ENCODE measurements around the gene TUT4.
"Not testable (repeated sequence)": the region's sequence is repeated elsewhere in the genome, so short reads cannot be mapped to it uniquely, and the experiment has no call there.

TUT4 gene, protein sequence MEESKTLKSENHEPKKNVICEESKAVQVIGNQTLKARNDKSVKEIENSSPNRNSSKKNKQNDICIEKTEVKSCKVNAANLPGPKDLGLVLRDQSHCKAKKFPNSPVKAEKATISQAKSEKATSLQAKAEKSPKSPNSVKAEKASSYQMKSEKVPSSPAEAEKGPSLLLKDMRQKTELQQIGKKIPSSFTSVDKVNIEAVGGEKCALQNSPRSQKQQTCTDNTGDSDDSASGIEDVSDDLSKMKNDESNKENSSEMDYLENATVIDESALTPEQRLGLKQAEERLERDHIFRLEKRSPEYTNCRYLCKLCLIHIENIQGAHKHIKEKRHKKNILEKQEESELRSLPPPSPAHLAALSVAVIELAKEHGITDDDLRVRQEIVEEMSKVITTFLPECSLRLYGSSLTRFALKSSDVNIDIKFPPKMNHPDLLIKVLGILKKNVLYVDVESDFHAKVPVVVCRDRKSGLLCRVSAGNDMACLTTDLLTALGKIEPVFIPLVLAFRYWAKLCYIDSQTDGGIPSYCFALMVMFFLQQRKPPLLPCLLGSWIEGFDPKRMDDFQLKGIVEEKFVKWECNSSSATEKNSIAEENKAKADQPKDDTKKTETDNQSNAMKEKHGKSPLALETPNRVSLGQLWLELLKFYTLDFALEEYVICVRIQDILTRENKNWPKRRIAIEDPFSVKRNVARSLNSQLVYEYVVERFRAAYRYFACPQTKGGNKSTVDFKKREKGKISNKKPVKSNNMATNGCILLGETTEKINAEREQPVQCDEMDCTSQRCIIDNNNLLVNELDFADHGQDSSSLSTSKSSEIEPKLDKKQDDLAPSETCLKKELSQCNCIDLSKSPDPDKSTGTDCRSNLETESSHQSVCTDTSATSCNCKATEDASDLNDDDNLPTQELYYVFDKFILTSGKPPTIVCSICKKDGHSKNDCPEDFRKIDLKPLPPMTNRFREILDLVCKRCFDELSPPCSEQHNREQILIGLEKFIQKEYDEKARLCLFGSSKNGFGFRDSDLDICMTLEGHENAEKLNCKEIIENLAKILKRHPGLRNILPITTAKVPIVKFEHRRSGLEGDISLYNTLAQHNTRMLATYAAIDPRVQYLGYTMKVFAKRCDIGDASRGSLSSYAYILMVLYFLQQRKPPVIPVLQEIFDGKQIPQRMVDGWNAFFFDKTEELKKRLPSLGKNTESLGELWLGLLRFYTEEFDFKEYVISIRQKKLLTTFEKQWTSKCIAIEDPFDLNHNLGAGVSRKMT (N-terminal part only)

GRCh38 chr1:52552505-52553361, at the start of gene TUT4:
TUT4 (minus strand) TSS chr1:52553092; CDS start chr1:52526280, 26,812 bp downstream.
- peak; percentile 64 to 66 for DNase-seq (ENCODE audit: low read depth in 2 of 2)

DNA sequence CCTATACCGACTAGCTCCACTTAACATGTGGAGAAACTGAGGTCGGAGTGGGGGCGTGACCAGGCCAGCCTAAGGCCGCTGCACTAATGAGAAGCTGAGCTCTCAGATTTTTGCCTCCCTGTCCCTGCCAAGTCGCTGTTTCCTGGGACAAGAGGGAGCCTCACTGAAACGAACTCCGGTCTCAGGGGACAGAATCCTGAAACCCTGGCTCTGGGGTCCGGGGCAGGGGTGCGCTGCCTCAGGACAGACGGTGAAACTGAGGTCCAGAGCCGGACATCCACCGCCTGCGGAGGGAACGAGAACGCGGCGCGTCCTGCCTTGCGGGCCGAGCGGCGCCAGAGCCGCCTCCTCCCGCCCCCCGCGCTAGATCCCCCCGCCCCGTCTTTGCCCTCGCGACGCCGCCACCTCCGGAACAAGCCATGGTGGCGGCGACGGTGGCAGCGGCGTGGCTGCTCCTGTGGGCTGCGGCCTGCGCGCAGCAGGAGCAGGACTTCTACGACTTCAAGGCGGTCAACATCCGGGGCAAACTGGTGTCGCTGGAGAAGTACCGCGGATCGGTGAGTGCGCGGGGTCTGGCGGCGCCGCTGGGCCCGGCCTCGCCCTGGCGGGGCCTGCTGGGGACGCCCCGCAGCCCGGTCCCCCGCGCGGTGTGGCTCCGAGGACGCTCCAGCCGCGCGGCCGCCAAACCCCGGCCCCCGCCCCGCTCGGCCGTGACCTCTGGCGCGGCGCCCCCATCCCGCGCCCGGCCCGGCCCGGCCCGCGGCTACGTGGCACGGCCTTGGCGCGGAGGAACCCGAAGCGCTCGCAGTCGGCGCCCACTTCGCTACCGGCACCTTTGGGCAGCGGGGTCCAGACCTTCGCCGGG, 49.3 kb upstream of the TUT4 start, which contains the start of gene GPX7:
Gene GPX7, plus strand, starts transcription at position 381 of the 865 bp plus-strand sequence. Its CDS starts 39 bp downstream, at position 420.
- DNase-seq (ENCODE audit: low read depth in 2 of 2): peak; percentile 15 to 29

- DNase-seq (ENCODE audit: low read depth in 2 of 2): no peak
These were observed 48.6 kb upstream of the TUT4 start for GRCh38 chr1:52601519-52601918.

- no peak for DNase-seq (ENCODE audit: low read depth in 2 of 2)
These were observed 47.8 kb upstream of the TUT4 start for GRCh38 chr1:52600533-52601179.

DNA sequence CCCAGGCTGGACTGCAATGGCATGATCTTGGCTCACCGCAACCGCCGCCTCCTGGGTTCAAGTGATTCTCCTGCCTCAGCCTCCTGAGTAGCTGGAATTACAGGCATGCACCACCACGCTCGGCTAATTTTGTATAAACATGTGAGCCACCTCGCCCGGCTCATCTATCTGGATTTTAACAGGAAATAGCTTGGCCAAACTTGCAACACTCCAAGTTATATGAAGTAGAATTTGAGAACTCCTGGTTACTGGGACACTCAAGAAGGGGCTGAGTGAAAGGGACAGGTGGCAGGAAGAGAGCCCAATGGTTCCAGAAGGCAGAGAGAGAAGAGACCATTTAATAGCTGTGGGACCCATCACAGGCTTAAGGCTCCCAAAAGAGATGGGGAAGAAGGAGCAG, 46.3 kb upstream of the TUT4 start:
- no peak for DNase-seq (ENCODE audit: low read depth in 2 of 2)

DNA sequence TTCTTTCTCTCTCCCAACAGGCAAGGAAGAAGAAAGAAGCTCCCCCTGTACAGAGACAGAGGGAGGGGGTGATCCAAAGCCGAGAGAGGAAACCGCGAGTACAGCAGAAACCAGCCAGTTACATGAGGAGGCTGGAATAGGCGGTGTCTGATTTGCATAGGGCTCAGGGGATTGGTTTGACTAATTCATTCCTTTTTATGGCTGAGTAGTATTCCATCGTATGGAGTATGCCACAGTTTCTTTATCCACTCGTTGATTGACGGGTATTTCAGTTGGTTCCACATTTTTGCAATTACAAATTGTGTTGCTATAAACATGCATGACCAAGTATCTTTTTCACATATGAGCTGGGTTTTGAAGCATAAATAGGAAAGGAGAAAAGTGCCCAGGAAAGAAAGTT, 45.8 kb upstream of the TUT4 start:
- no peak for DNase-seq (ENCODE audit: low read depth in 2 of 2)

GRCh38 chr1:52597912-52598311, 45.0 kb upstream of the TUT4 start:
- DNase-seq (ENCODE audit: low read depth in 2 of 2): no peak

DNA sequence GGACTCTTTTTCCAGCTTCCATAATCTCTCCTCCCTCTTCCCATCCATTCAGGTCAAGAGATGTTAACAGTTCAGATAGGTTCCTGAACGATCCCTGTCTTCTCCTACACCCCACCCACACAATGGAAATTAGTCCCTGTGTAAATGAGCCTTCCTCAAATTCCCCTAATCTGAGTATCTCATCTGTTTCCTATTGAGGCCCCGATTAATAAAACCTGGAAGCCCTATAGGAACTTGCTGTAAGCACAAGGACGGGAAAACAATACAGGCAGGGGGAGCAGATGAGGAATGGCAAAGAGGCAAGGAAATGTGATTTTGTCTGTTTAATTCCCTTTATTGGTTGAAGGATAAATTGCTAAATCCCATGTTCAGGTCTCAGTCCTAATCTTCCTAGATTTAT, 42.2 kb upstream of the TUT4 start:
- no peak for DNase-seq (ENCODE audit: low read depth in 2 of 2)

DNA sequence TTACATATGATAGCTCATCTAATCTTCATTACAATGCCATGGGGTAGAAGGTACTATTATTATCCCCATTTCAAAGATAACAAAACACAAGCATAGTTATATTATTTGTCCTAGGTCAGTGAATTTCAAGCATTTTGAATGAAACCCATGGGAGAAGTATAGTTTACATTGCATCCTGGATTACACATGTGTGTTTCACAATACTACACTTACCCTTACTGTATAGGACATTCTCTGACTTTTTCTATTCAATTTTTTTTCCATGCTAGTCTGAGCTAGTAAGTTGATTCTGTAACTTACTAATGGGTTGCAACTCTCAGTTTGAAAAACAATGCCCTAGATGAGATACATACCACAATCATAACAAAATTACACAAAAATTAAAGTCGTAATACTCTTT, 40.6 kb upstream of the TUT4 start:
- DNase-seq (ENCODE audit: low read depth in 2 of 2): no peak

GRCh38 chr1:52592637-52593323, 39.9 kb upstream of the TUT4 start:
- no peak for DNase-seq (ENCODE audit: low read depth in 2 of 2)

- DNase-seq (ENCODE audit: low read depth in 2 of 2): no peak
These were observed 37.4 kb upstream of the TUT4 start for GRCh38 chr1:52590266-52590665.

GRCh38 chr1:52588535-52588934, 35.6 kb upstream of the TUT4 start:
- no peak for DNase-seq (ENCODE audit: low read depth in 2 of 2)

DNA sequence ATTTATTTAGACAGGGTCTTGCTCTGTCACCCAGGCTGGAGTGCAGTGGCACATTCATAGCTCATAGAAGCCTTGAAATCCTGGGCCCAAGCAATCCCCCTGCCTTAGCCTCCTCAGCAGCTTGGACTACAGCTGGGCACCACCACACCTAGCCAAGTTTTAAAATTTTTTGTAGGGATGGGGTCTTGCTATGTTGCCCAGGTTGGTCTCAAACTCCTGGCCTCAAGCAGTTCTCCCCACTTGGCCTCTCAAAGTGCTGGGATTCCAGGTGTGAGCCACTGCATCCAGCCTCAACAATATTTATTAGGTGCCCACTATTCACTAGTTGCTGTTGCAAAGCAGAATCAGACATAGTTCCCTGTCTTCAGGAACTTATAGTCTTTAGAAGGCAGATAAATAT, 35.1 kb upstream of the TUT4 start:
- DNase-seq (ENCODE audit: low read depth in 2 of 2): no peak

- no peak for DNase-seq (ENCODE audit: low read depth in 2 of 2)
These were observed 32.6 kb upstream of the TUT4 start for GRCh38 chr1:52585474-52585873.

DNA sequence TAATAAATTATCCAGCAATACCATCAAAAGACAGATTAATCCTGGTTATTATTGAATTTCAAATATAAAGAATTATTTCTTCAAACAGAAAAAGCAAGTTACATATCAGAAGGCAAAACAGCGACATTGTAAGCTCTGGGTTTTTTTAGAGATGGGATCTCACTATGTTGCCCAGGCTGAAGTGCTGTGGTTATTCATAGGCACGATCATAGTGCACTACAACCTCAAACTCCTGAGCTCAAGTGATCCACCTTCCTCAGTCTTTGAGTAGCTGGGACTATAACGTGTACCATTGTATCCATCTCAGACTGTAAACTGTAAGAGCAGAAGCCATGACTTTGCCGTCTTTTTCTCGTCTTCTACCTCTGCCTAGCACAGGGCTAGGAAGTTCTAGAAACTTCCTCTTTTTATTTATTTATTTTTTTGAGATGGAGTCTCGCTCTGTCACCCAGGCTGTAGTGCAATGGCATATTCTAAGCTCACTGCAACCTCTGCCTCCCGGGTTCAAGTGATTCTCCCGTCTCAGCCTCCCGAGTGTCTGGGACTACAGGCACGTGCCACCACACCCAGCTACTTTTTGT, 29.3 kb upstream of the TUT4 start:
- DNase-seq (ENCODE audit: low read depth in 2 of 2): no peak

- DNase-seq (ENCODE audit: low read depth in 2 of 2): no peak
These were observed 27.4 kb upstream of the TUT4 start for GRCh38 chr1:52580283-52580682.

- no peak for DNase-seq (ENCODE audit: low read depth in 2 of 2)
These were observed 26.5 kb upstream of the TUT4 start for GRCh38 chr1:52579415-52579814.

DNA sequence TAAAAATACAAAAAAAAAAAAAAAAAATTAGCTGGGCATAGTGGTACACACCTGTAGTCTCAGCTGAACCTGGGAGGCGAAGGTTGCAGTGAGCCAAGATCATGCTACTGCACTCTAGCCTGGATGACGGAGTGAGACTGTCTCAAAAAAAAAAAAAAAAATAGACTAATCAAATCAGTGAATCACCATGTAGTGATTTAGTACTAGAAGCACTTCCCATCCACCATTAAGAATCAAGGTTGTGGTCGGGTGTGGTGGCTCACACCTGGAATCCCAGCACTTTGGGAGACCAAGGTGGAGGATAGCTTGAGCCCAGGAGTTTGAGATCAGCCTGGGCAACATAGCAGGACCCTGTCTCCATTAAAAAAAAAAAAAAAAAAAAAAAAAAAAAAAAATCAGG, 25.2 kb upstream of the TUT4 start:
- DNase-seq (ENCODE audit: low read depth in 2 of 2): not testable (repeated sequence)

- DNase-seq (ENCODE audit: low read depth in 2 of 2): no peak
These were observed 23.2 kb upstream of the TUT4 start for GRCh38 chr1:52576074-52576473.

Data from fibroblast of skin of left quadriceps (primary cell).